Suprapubic skin (tissue), 4 donors: Measurements from ENCODE around the gene AHI1. TPM values are rescaled to one million over a fixed set of nuclear protein-coding genes. Genes with fewer than 3 reads are reported as not detected.

Experiments used
- DNase-seq, 2 donors: peaks; one replicate each; pipeline ENCODE4 v3.0.0-alpha.2; 2019; ENCODE audit warnings: low spot score in 2 of 2
- H3K27ac ChIP-seq: fragments of 200-600 bp; sonication (generic); one replicate; pipeline ENCODE4 v1.5.1; 2019
- H3K27me3 ChIP-seq: fragments of 200-600 bp; sonication (generic); one replicate; pipeline ENCODE4 v1.5.1; 2019
- H3K36me3 ChIP-seq: fragments of 200-600 bp; sonication (generic); one replicate; pipeline ENCODE4 v1.5.1; 2019
- H3K4me1 ChIP-seq: fragments of 200-600 bp; sonication (generic); one replicate; pipeline ENCODE4 v1.5.1; 2019
- H3K4me3 ChIP-seq: fragments of 200-600 bp; sonication (generic); one replicate; pipeline ENCODE4 v1.5.1; 2019; ENCODE audit warnings: mild to moderate bottlenecking
- H3K9me3 ChIP-seq: fragments of 200-600 bp; sonication (generic); one replicate; pipeline ENCODE4 v1.5.1; 2019
- EP300 ChIP-seq: sonication (generic); formaldehyde crosslinking; IDR thresholded peaks from one replicate; pipeline ENCODE4 v1.6.1; 2017; ENCODE audit warnings: antibody characterized with exemption
- POLR2A ChIP-seq, 2 donors: fragments of 450-650 bp; IDR thresholded peaks; one replicate each; pipeline ENCODE4 v1.6.1; 2017; ENCODE audit warnings: antibody characterized with exemption in 2 of 2, mild to moderate bottlenecking in 2 of 2, moderate library complexity in 2 of 2
- POLR2AphosphoS5 ChIP-seq, 3 donors: sonication (generic); formaldehyde crosslinking; IDR thresholded peaks; one replicate each; pipeline ENCODE4 v1.6.1; 2017; ENCODE audit warnings: antibody characterized with exemption in 3 of 3
- WGBS: methylation state at CpG from one replicate; pipeline ENCODE4 v1.1.5; 2018; 5-methylcytosine and 5-hydroxymethylcytosine counted together
- total RNA-seq, 4 donors: library from RNA; depleted of rRNA; stranded (reverse); fragments of >200 nt; gene quantifications; one replicate each; pipeline ENCODE4 v1.1.0, GENCODE V29; 2016
- TF ChIP-seq, protein P1 (sequence below), 2 donors: fragments of 200-600 bp in 1 of 2; fragments of 450-650 bp in 1 of 2; sonication (generic) in 1 of 2; IDR thresholded peaks; one replicate each; pipeline ENCODE4 v1.5.1; 2016 to 2019; ENCODE audit warnings: antibody characterized with exemption in 2 of 2, mild to moderate bottlenecking in 1 of 2, moderate library complexity in 1 of 2

AHI1 gene
- total RNA-seq, 4 donors from 2014 or later: 12.1 to 53.6 (median 19.2) TPM

- H3K36me3 ChIP-seq: no peaks in the 10 kb centered on the region
- H3K9me3 ChIP-seq: no peaks in the 10 kb centered on the region
- TF ChIP-seq POLR2AphosphoS5 (IDR thresholded peaks at IDR 0.05): no peak
- TF ChIP-seq, protein P1, sequence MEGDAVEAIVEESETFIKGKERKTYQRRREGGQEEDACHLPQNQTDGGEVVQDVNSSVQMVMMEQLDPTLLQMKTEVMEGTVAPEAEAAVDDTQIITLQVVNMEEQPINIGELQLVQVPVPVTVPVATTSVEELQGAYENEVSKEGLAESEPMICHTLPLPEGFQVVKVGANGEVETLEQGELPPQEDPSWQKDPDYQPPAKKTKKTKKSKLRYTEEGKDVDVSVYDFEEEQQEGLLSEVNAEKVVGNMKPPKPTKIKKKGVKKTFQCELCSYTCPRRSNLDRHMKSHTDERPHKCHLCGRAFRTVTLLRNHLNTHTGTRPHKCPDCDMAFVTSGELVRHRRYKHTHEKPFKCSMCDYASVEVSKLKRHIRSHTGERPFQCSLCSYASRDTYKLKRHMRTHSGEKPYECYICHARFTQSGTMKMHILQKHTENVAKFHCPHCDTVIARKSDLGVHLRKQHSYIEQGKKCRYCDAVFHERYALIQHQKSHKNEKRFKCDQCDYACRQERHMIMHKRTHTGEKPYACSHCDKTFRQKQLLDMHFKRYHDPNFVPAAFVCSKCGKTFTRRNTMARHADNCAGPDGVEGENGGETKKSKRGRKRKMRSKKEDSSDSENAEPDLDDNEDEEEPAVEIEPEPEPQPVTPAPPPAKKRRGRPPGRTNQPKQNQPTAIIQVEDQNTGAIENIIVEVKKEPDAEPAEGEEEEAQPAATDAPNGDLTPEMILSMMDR (IDR thresholded peaks at IDR 0.05): no peak
- no peak for TF ChIP-seq EP300
- TF ChIP-seq POLR2A (IDR thresholded peaks at IDR 0.05): no peak
- H3K27ac ChIP-seq: no peak overlapping the region
- no peaks in the 10 kb centered on the region for H3K27me3 ChIP-seq
- H3K4me3 ChIP-seq: no peak overlapping the region
- H3K4me1 ChIP-seq: no peaks in the 10 kb centered on the region
- DNase-seq: no peak
- WGBS: 77% methylated on average over 5 of the region's 5 CpGs
Observed at GRCh38 chr6:135306740-135307420, 190.7 kb downstream of the AHI1 start.

GRCh38 chr6:135306166-135306565, 191.4 kb downstream of the AHI1 start:
- H3K4me3 ChIP-seq: no peak overlapping the region
- TF ChIP-seq POLR2AphosphoS5 (IDR thresholded peaks at IDR 0.05) (no peak), POLR2A (IDR thresholded peaks at IDR 0.05) (no peak), EP300 (no peak)
- TF ChIP-seq, protein P1 (IDR thresholded peaks at IDR 0.05): no peak
- H3K27ac ChIP-seq: no peak overlapping the region
- H3K9me3 ChIP-seq: no peaks in the 10 kb centered on the region
- DNase-seq: no peak
- 88% methylated on average over 2 of the region's 2 CpGs for WGBS
- H3K36me3 ChIP-seq: no peaks in the 10 kb centered on the region
- H3K4me1 ChIP-seq: no peaks in the 10 kb centered on the region
- H3K27me3 ChIP-seq: no peaks in the 10 kb centered on the region

DNA sequence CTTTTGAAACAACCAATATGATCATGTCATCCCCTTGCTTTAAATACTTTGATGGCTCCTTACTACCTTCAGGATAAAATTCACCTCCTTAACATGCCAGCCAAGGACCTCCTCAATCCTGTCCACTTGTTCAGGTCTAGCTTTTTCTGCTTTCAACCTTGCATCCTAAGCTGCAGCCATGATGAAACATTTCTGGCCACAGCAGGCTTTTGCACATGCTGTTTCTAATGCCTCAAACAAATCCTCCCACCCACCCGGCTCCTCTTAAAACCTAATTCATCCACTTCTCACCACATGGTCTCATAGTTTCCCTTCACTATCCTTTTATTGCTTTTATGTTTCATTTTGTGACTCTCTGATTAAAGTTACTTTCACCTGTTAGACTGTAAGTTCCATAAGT, 191.9 kb downstream of the AHI1 start:
- TF ChIP-seq, protein P1 (IDR thresholded peaks at IDR 0.05): no peak
- TF ChIP-seq POLR2AphosphoS5 (IDR thresholded peaks at IDR 0.05) (no peak), POLR2A (IDR thresholded peaks at IDR 0.05) (no peak), EP300 (no peak)
- H3K27ac ChIP-seq: no peak overlapping the region
- WGBS: 97% methylated on average over 1 of the region's 1 CpG
- no peak for DNase-seq
- no peak overlapping the region for H3K4me3 ChIP-seq
- H3K4me1 ChIP-seq: no peaks in the 10 kb centered on the region
- no peaks in the 10 kb centered on the region for H3K9me3 ChIP-seq
- H3K36me3 ChIP-seq: no peaks in the 10 kb centered on the region
- H3K27me3 ChIP-seq: no peaks in the 10 kb centered on the region

GRCh38 chr6:135304883-135305282, 192.7 kb downstream of the AHI1 start:
- no peak for DNase-seq
- H3K4me3 ChIP-seq: no peak overlapping the region
- H3K27me3 ChIP-seq: no peaks in the 10 kb centered on the region
- no peaks in the 10 kb centered on the region for H3K36me3 ChIP-seq
- no peaks in the 10 kb centered on the region for H3K4me1 ChIP-seq
- no peak overlapping the region for H3K27ac ChIP-seq
- WGBS: 93% methylated on average over 4 of the region's 4 CpGs
- TF ChIP-seq, protein P1 (IDR thresholded peaks at IDR 0.05): no peak
- no peak for TF ChIP-seq POLR2AphosphoS5 (IDR thresholded peaks at IDR 0.05)
- no peaks in the 10 kb centered on the region for H3K9me3 ChIP-seq

DNA sequence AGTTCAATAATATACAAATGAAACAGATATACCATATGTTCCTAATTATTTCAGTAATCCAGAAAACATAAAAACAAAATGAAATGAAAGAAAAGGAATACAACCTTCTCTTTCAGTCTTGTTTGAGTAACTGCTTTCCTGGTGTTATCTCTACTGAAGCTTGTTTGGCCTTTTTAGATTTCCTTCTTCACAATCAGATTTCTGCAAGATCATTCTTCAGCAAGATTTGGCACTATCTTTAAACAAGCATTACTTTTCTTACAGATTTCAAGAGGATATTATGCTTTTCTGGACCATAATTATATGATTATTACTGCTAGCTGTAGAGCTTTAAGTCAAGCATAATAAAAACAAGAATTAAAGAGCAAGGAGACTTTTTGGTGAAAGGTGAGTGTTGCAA, 196.2 kb downstream of the AHI1 start:
- no peak overlapping the region for H3K27ac ChIP-seq
- no peaks in the 10 kb centered on the region for H3K4me1 ChIP-seq
- no peak for TF ChIP-seq EP300
- no peak for TF ChIP-seq POLR2AphosphoS5 (IDR thresholded peaks at IDR 0.05)
- TF ChIP-seq, protein P1 (IDR thresholded peaks at IDR 0.05): no peak
- TF ChIP-seq POLR2A (IDR thresholded peaks at IDR 0.05): no peak
- no peaks in the 10 kb centered on the region for H3K9me3 ChIP-seq
- H3K4me3 ChIP-seq: no peak overlapping the region
- no peak for DNase-seq
- H3K27me3 ChIP-seq: no peaks in the 10 kb centered on the region
- H3K36me3 ChIP-seq: no peaks in the 10 kb centered on the region
